HG02970 (cell line): Measurements from ENCODE around the gene RPL13A.

Experiments used
- ATAC-seq: cut with Tn5 transposase; IDR thresholded peaks from one replicate; pipeline ENCODE4 v1.9.1; 2021; ENCODE audit warnings: mild to moderate bottlenecking, moderate library complexity, moderate number of reproducible peaks; ENCODE audit not compliant: unreplicated experiment, low FRiP score

The RPL13A gene

DNA sequence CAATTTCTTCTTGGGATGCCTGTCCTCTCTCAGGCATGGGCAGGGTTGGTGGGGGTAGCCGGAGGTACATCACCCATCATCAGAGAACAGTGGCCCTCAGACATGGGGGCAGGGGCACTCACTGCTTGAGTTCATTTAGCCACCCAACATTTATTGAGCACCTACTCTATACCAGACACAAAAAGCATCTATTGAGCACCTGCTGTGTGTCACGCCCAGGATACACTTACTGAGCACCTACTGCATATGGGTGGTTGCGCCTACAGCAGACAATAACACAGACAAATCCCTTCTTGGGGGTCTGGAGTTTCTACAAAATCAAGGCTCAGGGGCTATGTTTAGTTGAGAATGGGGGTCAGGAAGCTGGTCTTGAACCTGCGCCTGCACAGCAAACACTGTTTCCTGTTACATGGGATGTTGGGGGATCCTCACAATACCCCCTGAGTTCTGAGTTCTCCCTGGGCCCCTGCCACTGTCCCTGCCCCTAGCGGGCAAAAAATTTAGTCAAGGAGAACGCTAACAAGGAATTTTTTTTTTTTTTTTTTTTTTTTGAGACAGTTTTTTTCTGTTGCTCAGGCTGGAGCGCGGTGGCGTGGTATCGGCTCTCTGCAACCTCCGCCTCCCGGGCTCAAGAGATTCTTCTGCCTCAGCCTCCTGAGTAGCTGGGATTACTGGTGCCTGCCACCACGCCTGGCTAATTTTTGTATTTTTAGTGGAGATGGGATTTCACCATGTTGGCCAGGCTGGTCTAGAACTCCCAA, 52.0 kb downstream of the RPL13A start:
- no peak for ATAC-seq
